OCI-LY1 (cell line): ENCODE data around the gene RBM20.

Experiments
- CTCF ChIP-seq: fragments of 200-600 bp; sonication (generic), shearing (Covaris generic); IDR thresholded peaks from 2 replicates; pipeline ENCODE4 v1.5.1; 2017; ENCODE audit warnings: mild to moderate bottlenecking, antibody characterized with exemption, low read length, moderate library complexity, mixed read lengths
- EZH2 ChIP-seq: fragments of 200-600 bp; sonication (generic), shearing (Covaris generic); IDR thresholded peaks from 2 replicates; pipeline ENCODE4 v1.8.0; 2017; ENCODE audit warnings: borderline replicate concordance, mixed run types, mild to moderate bottlenecking, antibody characterized with exemption, low read length, moderate library complexity, mixed read lengths

- TF ChIP-seq CTCF (no peak), EZH2 (no peak)
Measured at GRCh38 chr10:110632591-110633215, 11.4 kb upstream of the RBM20 start.
